Osteocyte (in vitro differentiated cells): Measurements from ENCODE around the gene FIGN. TPM values are rescaled to one million over a fixed set of nuclear protein-coding genes. Genes with fewer than 3 reads are reported as not detected.
A peak's percentile ranks its signal among the peaks of the same experiment; 100 is the strongest.

Experiments
- DNase-seq: peaks from one replicate; pipeline ENCODE4 v3.0.0; 2021; ENCODE audit warnings: mixed read lengths; ENCODE audit not compliant: unreplicated experiment; ENCODE audit errors: extremely low spot score
- H3K27ac Mint-ChIP-seq: one replicate; pipeline ENCODE4 v1.8.0; 2021; ENCODE audit warnings: mild to moderate bottlenecking, mixed read lengths; ENCODE audit not compliant: unreplicated experiment
- H3K27me3 Mint-ChIP-seq: one replicate; pipeline ENCODE4 v1.8.0; 2021; ENCODE audit warnings: mixed read lengths; ENCODE audit not compliant: unreplicated experiment
- H3K36me3 Mint-ChIP-seq: one replicate; pipeline ENCODE4 v1.8.0; 2021; ENCODE audit warnings: mixed read lengths; ENCODE audit not compliant: unreplicated experiment
- H3K4me1 Mint-ChIP-seq: one replicate; pipeline ENCODE4 v1.8.0; 2021; ENCODE audit warnings: mixed read lengths; ENCODE audit not compliant: unreplicated experiment
- H3K4me3 Mint-ChIP-seq: one replicate; pipeline ENCODE4 v1.8.0; 2021; ENCODE audit warnings: mild to moderate bottlenecking, moderate library complexity, mixed read lengths; ENCODE audit not compliant: unreplicated experiment
- H3K9me3 Mint-ChIP-seq: one replicate; pipeline ENCODE4 v1.8.0; 2021; ENCODE audit warnings: mixed read lengths; ENCODE audit not compliant: unreplicated experiment
- CTCF ChIP-seq: fragments of 200-600 bp; sonication (generic); IDR thresholded peaks from 2 replicates; pipeline ENCODE4 v1.5.0; 2021; ENCODE audit warnings: antibody characterized with exemption, mild to moderate bottlenecking, moderate library complexity
- total RNA-seq: library from RNA; stranded (reverse); gene quantifications from 2 replicates; pipeline ENCODE4 v1.2.1, GENCODE V29; 2021

The FIGN gene
- total RNA-seq, 1 donor from 2014 or later, result 37.7 TPM

- peaks cover 18% of the 10 kb centered on the region for H3K36me3 Mint-ChIP-seq
- no peak overlapping the region for H3K4me3 Mint-ChIP-seq
- H3K4me1 Mint-ChIP-seq, result peaks cover 60% of the 10 kb centered on the region
- H3K27me3 Mint-ChIP-seq, result no peaks in the 10 kb centered on the region
- no peak for TF ChIP-seq CTCF
- DNase-seq, result no peak
- no peaks in the 10 kb centered on the region for H3K9me3 Mint-ChIP-seq
- H3K27ac Mint-ChIP-seq, result peak overlapping the region; percentile 63
Measured at GRCh38 chr2:163637871-163638270, 97.9 kb downstream of the FIGN start.

- peaks cover 30% of the 10 kb centered on the region for H3K4me1 Mint-ChIP-seq
- no peaks in the 10 kb centered on the region for H3K27me3 Mint-ChIP-seq
- no peaks in the 10 kb centered on the region for H3K9me3 Mint-ChIP-seq
- DNase-seq, result no peak
- H3K27ac Mint-ChIP-seq, result no peak overlapping the region
- no peak overlapping the region for H3K4me3 Mint-ChIP-seq
- H3K36me3 Mint-ChIP-seq, result peaks cover 22% of the 10 kb centered on the region
- TF ChIP-seq CTCF, result no peak
Measured at GRCh38 chr2:163633291-163633690, 102.5 kb downstream of the FIGN start.

- no peak overlapping the region for H3K27ac Mint-ChIP-seq
- no peak for DNase-seq
- TF ChIP-seq CTCF, result no peak
Measured at GRCh38 chr2:163630836-163631235, 105.0 kb downstream of the FIGN start.

GRCh38 chr2:163626639-163627109 lies 109.1 kb downstream of the FIGN start:
- Mint-ChIP-seq H3K4me3 (no peak overlapping the region), H3K27ac (no peak overlapping the region), H3K9me3 (no peaks in the 10 kb centered on the region), H3K4me1 (peaks cover 35% of the 10 kb centered on the region), H3K36me3 (peaks cover 7% of the 10 kb centered on the region), H3K27me3 (no peaks in the 10 kb centered on the region)
- no peak for TF ChIP-seq CTCF
- DNase-seq, result no peak

More at GRCh38 chr2:163630836-163631235, 105.0 kb downstream of the FIGN start:
- Mint-ChIP-seq H3K36me3 (peaks cover 14% of the 10 kb centered on the region), H3K27me3 (no peaks in the 10 kb centered on the region), H3K4me1 (peaks cover 20% of the 10 kb centered on the region), H3K9me3 (no peaks in the 10 kb centered on the region), H3K4me3 (no peak overlapping the region)

GRCh38 chr2:163626208-163626607 lies 109.6 kb downstream of the FIGN start:
- no peak for DNase-seq
- H3K27me3 Mint-ChIP-seq, result no peaks in the 10 kb centered on the region
- no peak for TF ChIP-seq CTCF
- H3K9me3 Mint-ChIP-seq, result no peaks in the 10 kb centered on the region
- no peak overlapping the region for H3K4me3 Mint-ChIP-seq
- peaks cover 7% of the 10 kb centered on the region for H3K36me3 Mint-ChIP-seq
- H3K4me1 Mint-ChIP-seq, result peaks cover 36% of the 10 kb centered on the region
- H3K27ac Mint-ChIP-seq, result no peak overlapping the region
